ENCODE results near the gene LCAT.
A peak's percentile ranks its signal among the peaks of the same experiment; 100 is the strongest.
"Not testable (repeated sequence)": the region's sequence is repeated elsewhere in the genome, so short reads cannot be mapped to it uniquely, and the experiment has no call there.

The LCAT gene

GRCh38 chr16:67931712-67932461 lies 12.0 kb downstream of the LCAT start, which contains the start of gene CTRL:
Gene CTRL (minus strand): TSS chr16:67931862. CDS start chr16:67931852, 10 bp downstream.
- no peak for DNase-seq

- DNase-seq, result no peak
These were observed 13.2 kb downstream of the LCAT start for GRCh38 chr16:67930678-67931211.

- no peak for DNase-seq
These were observed 13.7 kb downstream of the LCAT start for GRCh38 chr16:67930191-67930590.

- DNase-seq, result peak; percentile 77 to 80
These were observed 15.2 kb downstream of the LCAT start for GRCh38 chr16:67928561-67929364.

GRCh38 chr16:67928147-67928546 lies 15.8 kb downstream of the LCAT start:
- no peak for DNase-seq

GRCh38 chr16:67927131-67927941 lies 16.6 kb downstream of the LCAT start:
- no peak for DNase-seq

GRCh38 chr16:67926181-67926750 lies 17.7 kb downstream of the LCAT start:
- DNase-seq, result peak; percentile 17 to 34

GRCh38 chr16:67924140-67924906 lies 19.6 kb downstream of the LCAT start:
- no peak for DNase-seq

- no peak for DNase-seq
These were observed 20.4 kb downstream of the LCAT start for GRCh38 chr16:67923414-67924116.

- peak; percentile 72 to 80 for DNase-seq
These were observed 21.2 kb downstream of the LCAT start for GRCh38 chr16:67922740-67923139.

- no peak for DNase-seq
These were observed 21.7 kb downstream of the LCAT start for GRCh38 chr16:67922221-67922620.

- no peak for DNase-seq
These were observed 24.2 kb downstream of the LCAT start for GRCh38 chr16:67919622-67920221.

- no peak for DNase-seq
These were observed 26.1 kb downstream of the LCAT start for GRCh38 chr16:67917852-67918236.

GRCh38 chr16:67917140-67917851 lies 26.6 kb downstream of the LCAT start:
- DNase-seq, result no peak

GRCh38 chr16:67915831-67916723 lies 27.8 kb downstream of the LCAT start:
- DNase-seq, result no peak

GRCh38 chr16:67915496-67915769 lies 28.5 kb downstream of the LCAT start:
- not testable (repeated sequence) for DNase-seq

GRCh38 chr16:67914758-67915495 lies 29.0 kb downstream of the LCAT start:
- no peak for DNase-seq

- no peak for DNase-seq
These were observed 33.8 kb downstream of the LCAT start for GRCh38 chr16:67910158-67910557.

All from Kasumi-1 (cell line).